ENCODE measurements around the gene SMYD2.

Gene SMYD2

GRCh38 chr1:214367841-214368240 lies 86.9 kb downstream of the SMYD2 start:
- no peak for DNase-seq

GRCh38 chr1:214369364-214369763 lies 88.4 kb downstream of the SMYD2 start:
- no peak for DNase-seq

GRCh38 chr1:214370615-214371014 lies 89.7 kb downstream of the SMYD2 start:
- no peak for DNase-seq

- DNase-seq = no peak
Measured at GRCh38 chr1:214372092-214372491, 91.1 kb downstream of the SMYD2 start.

- DNase-seq = no peak
Measured at GRCh38 chr1:214377485-214377884, 96.5 kb downstream of the SMYD2 start.

GRCh38 chr1:214377886-214378285 lies 96.9 kb downstream of the SMYD2 start:
- no peak for DNase-seq

GRCh38 chr1:214378492-214378891 lies 97.5 kb downstream of the SMYD2 start:
- DNase-seq = no peak

- DNase-seq = no peak
Measured at GRCh38 chr1:214379236-214379970, 98.4 kb downstream of the SMYD2 start.

- no peak for DNase-seq
Measured at GRCh38 chr1:214380396-214380795, 99.4 kb downstream of the SMYD2 start.

GRCh38 chr1:214380986-214381695 lies 100.2 kb downstream of the SMYD2 start:
- no peak for DNase-seq

- no peak for DNase-seq
Measured at GRCh38 chr1:214383381-214384372, 102.7 kb downstream of the SMYD2 start.

- DNase-seq = no peak
Measured at GRCh38 chr1:214384373-214385079, 103.6 kb downstream of the SMYD2 start.

GRCh38 chr1:214385428-214385827 lies 104.5 kb downstream of the SMYD2 start:
- no peak for DNase-seq

GRCh38 chr1:214386333-214386732 lies 105.4 kb downstream of the SMYD2 start:
- DNase-seq = no peak
